Activated CD4-positive, alpha-beta memory T cell treated with anti-CD3 and anti-CD28 coated beads, Interleukin-2, amount 10 ng/mL, durations not matched to agents 7 days and 5 days (primary cell): Measurements from ENCODE around the gene COL4A1. TPM values are rescaled to one million over a fixed set of nuclear protein-coding genes. Genes with fewer than 3 reads are reported as not detected.

Experiments used
- CTCF ChIA-PET: fragments of 350-600 bp; sonication (Branson Sonifier 250); formaldehyde crosslinking; loops from one replicate; lab custom pipeline; 2021; ENCODE audit warnings: antibody characterized with exemption, inconsistent platforms; lab: Charles Lee
- POLR2A ChIA-PET: fragments of 350-600 bp; sonication (Branson Sonifier 250); formaldehyde crosslinking; loops from one replicate; lab custom pipeline; 2021; ENCODE audit warnings: antibody characterized with exemption; lab: Charles Lee
- DNase-seq: peaks from one replicate; pipeline ENCODE4 v3.0.0-alpha.2; 2020
- H3K27ac Mint-ChIP-seq: one replicate; pipeline ENCODE4 v1.8.0; 2021; ENCODE audit warnings: mild to moderate bottlenecking, mixed read lengths
- H3K27me3 Mint-ChIP-seq: one replicate; pipeline ENCODE4 v1.8.0; 2021; ENCODE audit warnings: mixed read lengths
- H3K36me3 Mint-ChIP-seq: one replicate; pipeline ENCODE4 v1.8.0; 2021; ENCODE audit warnings: low read depth, mixed read lengths
- H3K4me1 Mint-ChIP-seq: one replicate; pipeline ENCODE4 v1.8.0; 2021; ENCODE audit warnings: mixed read lengths
- H3K4me3 Mint-ChIP-seq: one replicate; pipeline ENCODE4 v1.8.0; 2021; ENCODE audit warnings: mild to moderate bottlenecking, mixed read lengths
- H3K9me3 Mint-ChIP-seq: one replicate; pipeline ENCODE4 v1.8.0; 2021; ENCODE audit warnings: mixed read lengths
- total RNA-seq, 2 experiments: library from RNA; stranded (reverse); gene quantifications; one replicate each; pipeline ENCODE4 v1.2.3, GENCODE V29; 2021

The COL4A1 gene
- total RNA-seq, 2 experiments from 2014 or later, result not detected

DNA sequence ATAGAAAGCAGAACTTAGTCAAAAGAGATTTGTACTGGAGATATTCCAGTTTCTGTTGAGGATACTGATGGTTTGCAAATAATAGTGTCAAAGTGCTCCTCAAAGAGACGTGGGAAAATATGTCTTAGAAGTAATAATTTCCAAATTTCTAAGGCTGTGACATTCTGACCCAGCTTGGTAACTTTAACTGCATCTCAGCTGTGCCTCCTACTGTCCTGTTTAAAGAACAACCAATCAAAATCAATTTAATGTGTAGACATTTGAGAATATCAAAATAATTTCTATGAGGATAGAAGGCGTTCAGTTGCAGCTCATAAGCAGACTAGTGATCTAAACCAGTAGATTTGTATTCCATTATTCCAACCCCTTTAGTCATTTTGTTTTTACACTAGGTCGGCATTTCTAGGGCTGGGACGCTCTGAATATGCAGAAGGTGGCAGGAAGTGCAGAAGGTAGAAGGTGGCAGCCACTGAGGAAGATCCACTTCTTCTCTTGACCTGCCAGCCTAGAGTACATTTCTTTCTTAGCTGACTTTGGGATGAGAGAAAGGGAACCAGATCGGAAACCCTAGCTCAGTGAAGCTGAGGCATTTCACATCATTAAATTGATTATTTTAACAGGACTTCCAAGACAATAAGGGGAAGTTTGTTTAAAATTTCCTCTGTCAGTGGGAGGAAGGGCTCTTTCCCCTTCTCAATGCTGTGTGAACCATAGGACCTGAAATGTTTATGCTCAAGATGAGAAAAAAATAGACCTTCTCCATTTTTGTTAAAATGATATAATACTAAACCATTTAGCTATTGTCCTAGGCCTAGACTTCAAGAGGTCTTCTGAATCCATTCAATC, 67.5 kb downstream of the COL4A1 start:
- Mint-ChIP-seq H3K9me3 (no peaks in the 10 kb centered on the region), H3K4me3 (no peak overlapping the region), H3K4me1 (no peaks in the 10 kb centered on the region), H3K27me3 (peaks cover 14% of the 10 kb centered on the region), H3K27ac (no peak overlapping the region), H3K36me3 (no peaks in the 10 kb centered on the region)
- CTCF ChIA-PET, result interaction anchor here (0.9 kb wide), 1 partner anchor 16 kb away, joined by 3 read pairs; no protein-coding TSS in a partner anchor
- POLR2A ChIA-PET, result no interaction called here
- DNase-seq, result no peak

DNA sequence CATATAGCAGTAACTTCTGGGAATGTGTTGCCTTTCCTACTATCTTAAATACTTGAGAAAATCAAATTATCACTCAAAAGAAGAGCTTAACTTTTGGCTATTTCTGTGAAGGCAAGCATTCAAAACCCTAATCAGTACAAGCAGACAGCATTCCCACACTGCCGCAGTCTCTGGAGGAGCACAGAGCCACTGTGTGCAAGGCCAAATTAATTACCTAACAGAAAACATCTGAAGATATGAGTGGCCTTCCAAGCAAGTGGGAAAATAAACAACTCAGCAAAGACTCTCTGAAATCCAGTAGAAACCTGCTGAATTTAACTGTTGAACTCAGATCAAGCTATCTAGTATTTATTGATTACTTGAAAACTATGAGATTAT, 68.2 kb downstream of the COL4A1 start:
- ChIA-PET POLR2A (no interaction called here), CTCF (interaction anchor here (0.9 kb wide), 1 partner anchor 16 kb away, joined by 3 read pairs; no protein-coding TSS in a partner anchor)
- H3K36me3 Mint-ChIP-seq, result no peaks in the 10 kb centered on the region
- no peak overlapping the region for H3K4me3 Mint-ChIP-seq
- no peaks in the 10 kb centered on the region for H3K9me3 Mint-ChIP-seq
- H3K27ac Mint-ChIP-seq, result no peak overlapping the region
- DNase-seq, result no peak
- H3K27me3 Mint-ChIP-seq, result peaks cover 14% of the 10 kb centered on the region
- no peaks in the 10 kb centered on the region for H3K4me1 Mint-ChIP-seq

DNA sequence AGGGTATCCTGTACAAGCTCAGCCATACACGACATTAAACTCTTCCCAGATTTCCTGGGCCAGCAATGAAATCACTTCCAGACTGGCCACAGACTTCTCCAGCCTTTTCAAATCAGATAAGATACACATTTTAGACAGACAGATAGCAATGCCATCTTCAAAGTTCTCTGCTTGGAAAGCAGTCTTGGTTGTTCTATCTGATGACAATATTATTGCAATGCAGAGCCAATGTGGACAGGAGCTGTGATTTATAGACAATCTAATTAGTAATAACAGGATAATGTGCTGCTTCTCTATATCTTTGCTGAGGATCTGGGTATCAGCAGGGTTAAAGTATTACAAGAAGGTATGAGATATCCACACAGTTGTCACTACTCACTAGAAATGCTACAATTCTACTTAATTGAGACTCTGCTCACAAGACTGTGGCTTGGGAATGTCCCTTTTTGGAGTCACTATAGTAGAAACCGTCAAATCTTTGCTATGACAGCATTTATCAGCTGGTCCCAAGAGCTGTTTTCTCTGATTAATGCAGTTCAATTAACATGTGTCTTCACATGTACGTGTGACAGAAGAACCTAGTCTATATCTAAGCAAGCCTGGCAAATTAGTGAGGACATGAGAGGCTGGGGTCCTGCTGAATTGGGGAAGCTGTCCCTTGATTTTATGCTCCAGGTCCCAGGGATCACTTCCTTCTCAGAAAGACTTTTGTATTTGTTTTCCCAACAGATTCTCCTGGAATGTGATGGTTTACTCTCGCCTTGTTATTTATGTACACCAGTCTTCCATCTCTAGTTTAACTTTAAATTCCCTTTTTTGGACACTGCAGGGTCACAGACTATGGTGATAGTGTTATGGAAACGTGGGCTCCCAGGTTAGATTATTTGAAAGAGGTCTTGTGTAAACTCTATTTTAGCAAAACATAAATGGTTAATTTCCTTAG, 68.8 kb downstream of the COL4A1 start:
- Mint-ChIP-seq H3K4me1 (no peaks in the 10 kb centered on the region), H3K9me3 (no peaks in the 10 kb centered on the region), H3K27ac (no peak overlapping the region), H3K27me3 (peaks cover 15% of the 10 kb centered on the region), H3K36me3 (no peaks in the 10 kb centered on the region), H3K4me3 (no peak overlapping the region)
- DNase-seq, result no peak
- CTCF ChIA-PET, result interaction anchor here (0.9 to 1.2 kb wide), 2 partner anchors 15 to 174 kb away, joined by 3 read pairs; no protein-coding TSS in a partner anchor
- POLR2A ChIA-PET, result no interaction called here

- Mint-ChIP-seq H3K27me3 (peaks cover 14% of the 10 kb centered on the region), H3K4me1 (no peaks in the 10 kb centered on the region), H3K27ac (no peak overlapping the region), H3K36me3 (no peaks in the 10 kb centered on the region), H3K9me3 (no peaks in the 10 kb centered on the region), H3K4me3 (no peak overlapping the region)
- POLR2A ChIA-PET, result no interaction called here
- CTCF ChIA-PET, result interaction anchor here (1.2 kb wide), 1 partner anchor 175 kb away, joined by 3 read pairs; no protein-coding TSS in a partner anchor
- DNase-seq, result no peak
Observed at GRCh38 chr13:110236831-110237261, 70.1 kb downstream of the COL4A1 start.

- Mint-ChIP-seq H3K9me3 (no peaks in the 10 kb centered on the region), H3K27ac (no peak overlapping the region), H3K4me3 (no peak overlapping the region), H3K36me3 (no peaks in the 10 kb centered on the region), H3K27me3 (peaks cover 14% of the 10 kb centered on the region), H3K4me1 (no peaks in the 10 kb centered on the region)
- ChIA-PET POLR2A (no interaction called here), CTCF (no interaction called here)
- DNase-seq, result no peak
Observed at GRCh38 chr13:110236431-110236830, 70.5 kb downstream of the COL4A1 start.

DNA sequence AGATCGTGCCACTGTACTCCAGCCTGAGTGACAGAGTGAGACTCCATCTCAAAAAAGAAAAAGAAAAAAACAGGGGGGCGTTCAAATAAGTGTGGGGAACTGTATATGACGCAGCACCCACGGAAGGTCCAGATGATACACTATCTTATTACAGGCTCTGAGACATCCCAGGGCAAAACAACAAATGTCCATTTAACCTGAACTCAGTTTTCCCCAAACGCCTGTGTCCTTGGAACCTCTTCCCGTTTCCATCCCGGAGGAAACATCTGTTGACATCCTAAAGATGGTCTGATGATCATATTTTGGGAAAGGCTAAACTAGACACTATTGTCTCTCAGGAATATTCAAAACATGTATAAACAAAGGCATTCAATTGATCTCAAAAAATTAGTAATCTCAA, 72.4 kb downstream of the COL4A1 start:
- H3K27me3 Mint-ChIP-seq, result peaks cover 13% of the 10 kb centered on the region
- CTCF ChIA-PET, result no interaction called here
- H3K9me3 Mint-ChIP-seq, result no peaks in the 10 kb centered on the region
- no peaks in the 10 kb centered on the region for H3K4me1 Mint-ChIP-seq
- no peak for DNase-seq
- no peaks in the 10 kb centered on the region for H3K36me3 Mint-ChIP-seq
- H3K27ac Mint-ChIP-seq, result no peak overlapping the region
- no peak overlapping the region for H3K4me3 Mint-ChIP-seq
- POLR2A ChIA-PET, result no interaction called here

DNA sequence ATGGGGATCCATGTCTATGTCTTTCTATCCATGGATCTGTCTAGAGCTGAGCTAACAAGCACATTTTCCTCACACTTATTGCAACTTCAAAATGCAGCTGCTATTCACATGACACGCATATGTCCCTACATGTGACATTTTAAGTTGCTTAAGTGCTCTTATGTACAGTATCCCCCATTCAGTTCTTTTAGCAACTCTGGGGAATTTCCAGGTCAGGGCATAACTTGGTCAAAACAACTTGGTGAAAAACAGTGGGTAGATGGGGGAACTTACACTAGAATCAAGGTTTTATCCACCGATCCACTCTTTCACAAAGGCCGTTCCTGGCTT, 73.0 kb downstream of the COL4A1 start:
- peaks cover 10% of the 10 kb centered on the region for H3K27me3 Mint-ChIP-seq
- no peaks in the 10 kb centered on the region for H3K36me3 Mint-ChIP-seq
- DNase-seq, result no peak
- ChIA-PET CTCF (no interaction called here), POLR2A (no interaction called here)
- H3K4me1 Mint-ChIP-seq, result no peaks in the 10 kb centered on the region
- H3K27ac Mint-ChIP-seq, result no peak overlapping the region
- H3K4me3 Mint-ChIP-seq, result no peak overlapping the region
- no peaks in the 10 kb centered on the region for H3K9me3 Mint-ChIP-seq

DNA sequence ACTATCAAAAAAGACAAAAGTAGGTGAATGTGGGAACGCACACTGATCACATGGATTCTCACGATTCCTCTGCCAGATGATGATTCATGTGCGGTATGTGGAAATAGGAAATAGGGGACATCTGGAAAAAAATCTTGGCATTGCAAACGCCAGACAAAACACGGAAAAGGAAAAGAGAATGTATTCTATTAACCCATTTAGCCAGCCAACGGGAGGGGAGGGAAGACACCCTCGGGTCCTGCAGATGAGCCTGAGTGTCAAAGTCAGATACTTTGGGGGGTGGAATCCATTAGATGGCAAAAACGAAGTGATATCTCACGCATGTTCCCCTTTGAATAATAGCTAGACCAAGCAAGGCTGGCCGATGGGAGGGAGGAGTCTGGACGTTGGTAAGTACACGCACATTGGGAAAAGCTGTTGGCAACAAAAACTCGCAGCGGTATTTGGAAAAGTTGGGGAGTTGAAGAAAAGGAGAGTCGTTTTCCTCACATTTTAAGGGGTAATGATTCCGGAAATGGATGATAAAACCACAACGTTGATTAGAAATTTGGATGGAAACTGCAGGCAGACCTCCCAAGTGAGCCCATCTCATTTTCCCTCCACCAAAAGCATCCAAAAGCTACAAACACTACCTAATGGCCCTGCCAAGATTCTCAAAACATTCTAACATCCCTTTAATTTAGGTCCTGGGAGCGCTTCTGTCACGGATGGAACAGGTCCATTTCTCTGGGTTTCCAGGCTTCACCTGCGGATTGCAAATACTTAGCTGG, 73.6 kb downstream of the COL4A1 start:
- Mint-ChIP-seq H3K9me3 (no peaks in the 10 kb centered on the region), H3K36me3 (no peaks in the 10 kb centered on the region), H3K4me1 (no peaks in the 10 kb centered on the region), H3K27me3 (peaks cover 8% of the 10 kb centered on the region), H3K4me3 (no peak overlapping the region), H3K27ac (no peak overlapping the region)
- ChIA-PET CTCF (no interaction called here), POLR2A (no interaction called here)
- DNase-seq, result no peak

- ChIA-PET POLR2A (no interaction called here), CTCF (interaction anchor here (1.2 kb wide), 1 partner anchor 11 kb away, joined by 4 read pairs; no protein-coding TSS in a partner anchor)
- Mint-ChIP-seq H3K9me3 (no peaks in the 10 kb centered on the region), H3K4me3 (no peak overlapping the region), H3K27me3 (peaks cover 6% of the 10 kb centered on the region), H3K36me3 (no peaks in the 10 kb centered on the region), H3K4me1 (no peaks in the 10 kb centered on the region), H3K27ac (no peak overlapping the region)
- DNase-seq, result no peak
Observed at GRCh38 chr13:110232756-110233155, 74.2 kb downstream of the COL4A1 start.

GRCh38 chr13:110232142-110232541, 74.8 kb downstream of the COL4A1 start:
- Mint-ChIP-seq H3K27me3 (peaks cover 6% of the 10 kb centered on the region), H3K36me3 (no peaks in the 10 kb centered on the region), H3K4me3 (no peak overlapping the region), H3K27ac (no peak overlapping the region), H3K9me3 (no peaks in the 10 kb centered on the region), H3K4me1 (no peaks in the 10 kb centered on the region)
- no peak for DNase-seq
- CTCF ChIA-PET, result interaction anchor here (1.2 kb wide), 1 partner anchor 10 kb away, joined by 4 read pairs; no protein-coding TSS in a partner anchor
- POLR2A ChIA-PET, result no interaction called here

GRCh38 chr13:110231348-110232047, 75.5 kb downstream of the COL4A1 start:
- Mint-ChIP-seq H3K4me3 (no peak overlapping the region), H3K27me3 (peaks cover 6% of the 10 kb centered on the region), H3K27ac (no peak overlapping the region), H3K4me1 (no peaks in the 10 kb centered on the region), H3K36me3 (no peaks in the 10 kb centered on the region), H3K9me3 (no peaks in the 10 kb centered on the region)
- no peak for DNase-seq
- CTCF ChIA-PET, result interaction anchor here (1.2 kb wide), 1 partner anchor 9 kb away, joined by 4 read pairs; no protein-coding TSS in a partner anchor
- POLR2A ChIA-PET, result no interaction called here

DNA sequence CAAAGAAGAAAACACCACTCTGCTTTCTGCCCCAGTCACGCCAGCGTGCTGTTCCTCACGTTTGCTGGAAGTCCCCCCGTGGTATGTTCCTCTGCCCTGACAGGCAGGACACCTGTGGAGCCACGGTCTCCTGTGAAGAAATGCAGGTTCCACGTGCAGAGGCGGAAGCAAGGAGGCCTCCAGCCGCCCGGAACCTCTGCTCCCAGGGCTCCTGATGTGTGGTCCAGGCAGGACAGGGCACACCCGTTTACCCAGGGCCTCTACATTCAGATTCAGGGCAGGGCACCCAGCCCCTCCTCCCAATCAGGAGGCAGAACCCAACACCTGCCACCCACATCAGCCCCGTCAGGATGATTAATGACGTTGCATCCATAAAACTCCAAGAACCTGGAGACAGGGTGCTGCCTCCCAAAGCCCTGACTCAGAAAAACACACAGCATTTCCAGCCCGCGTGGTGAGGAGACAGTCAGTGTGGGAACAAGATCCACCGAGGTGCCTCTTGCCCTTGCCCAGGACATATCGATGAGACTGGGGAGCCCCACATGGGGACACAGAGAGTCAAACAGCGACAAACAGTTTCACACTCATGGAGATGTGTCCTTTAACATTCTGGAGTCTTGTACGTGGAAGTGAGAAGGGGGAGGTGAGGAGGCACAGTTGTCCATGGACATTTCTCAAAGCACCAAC, 76.2 kb downstream of the COL4A1 start:
- Mint-ChIP-seq H3K4me3 (no peak overlapping the region), H3K27ac (no peak overlapping the region), H3K27me3 (peaks cover 9% of the 10 kb centered on the region), H3K9me3 (no peaks in the 10 kb centered on the region), H3K36me3 (no peaks in the 10 kb centered on the region), H3K4me1 (no peaks in the 10 kb centered on the region)
- ChIA-PET CTCF (no interaction called here), POLR2A (no interaction called here)
- no peak for DNase-seq
